Coronary artery (tissue), 2 donors: ENCODE measurements around the gene NOC2L.

Experiments
- DNase-seq: peaks from one replicate; pipeline ENCODE4 v3.0.0-alpha.2; 2017; ENCODE audit warnings: low spot score
- H3K27ac ChIP-seq, 2 donors: fragments of 200-600 bp; sonication (generic); one replicate each; pipeline ENCODE4 v1.5.1; 2016 to 2019
- H3K4me3 ChIP-seq: fragments of 200-600 bp; sonication (generic); 2 replicates; pipeline ENCODE4 v1.5.1; 2016; ENCODE audit warnings: mild to moderate bottlenecking, moderate library complexity
- CTCF ChIP-seq: fragments of 200-600 bp; sonication (generic); IDR thresholded peaks from one replicate; pipeline ENCODE4 v1.5.1; 2019; ENCODE audit warnings: antibody characterized with exemption

The NOC2L gene

GRCh38 chr1:932173-932510, 26.9 kb downstream of the NOC2L start:
- no peak overlapping the region for H3K27ac ChIP-seq
- no peak for TF ChIP-seq CTCF
- no peak for DNase-seq
- no peak overlapping the region for H3K4me3 ChIP-seq

GRCh38 chr1:931380-932172, 27.5 kb downstream of the NOC2L start:
- DNase-seq: no peak
- no peak overlapping the region for H3K27ac ChIP-seq
- no peak for TF ChIP-seq CTCF
- no peak overlapping the region for H3K4me3 ChIP-seq

GRCh38 chr1:930633-931138, 28.4 kb downstream of the NOC2L start:
- no peak for DNase-seq
- H3K4me3 ChIP-seq: no peak overlapping the region
- no peak for TF ChIP-seq CTCF
- H3K27ac ChIP-seq: no peak overlapping the region

GRCh38 chr1:929712-930632, 29.1 kb downstream of the NOC2L start:
- no peak overlapping the region for H3K4me3 ChIP-seq
- no peak overlapping the region for H3K27ac ChIP-seq
- DNase-seq: no peak
- no peak for TF ChIP-seq CTCF

GRCh38 chr1:928825-929661, 30.0 kb downstream of the NOC2L start:
- DNase-seq: no peak
- Histone ChIP-seq H3K27ac (no peak overlapping the region), H3K4me3 (no peak overlapping the region)
- TF ChIP-seq CTCF: no peak

GRCh38 chr1:927748-928147, 31.3 kb downstream of the NOC2L start:
- no peak for DNase-seq
- TF ChIP-seq CTCF: no peak
- Histone ChIP-seq H3K4me3 (no peak overlapping the region), H3K27ac (no peak overlapping the region)
